Hematopoietic multipotent progenitor cell (in vitro differentiated cells): Measurements from ENCODE around the gene BTBD8. TPM values are rescaled to one million over a fixed set of nuclear protein-coding genes. Genes with fewer than 3 reads are reported as not detected.
"Not testable (repeated sequence)": the region's sequence is repeated elsewhere in the genome, so short reads cannot be mapped to it uniquely, and the experiment has no call there.

Experiments used
- DNase-seq, 3 donors: peaks; one replicate each; pipeline ENCODE4 v3.0.0-alpha.2; 2011 to 2015; ENCODE audit warnings: low read depth in 2 of 3, low spot score in 2 of 3
- total RNA-seq: library from RNA; depleted of rRNA; stranded (reverse); fragments of >200 nt; gene quantifications from one replicate; pipeline ENCODE4 v1.2.3, GENCODE V29; 2012

The BTBD8 gene
- total RNA-seq = 3.5 TPM

DNA sequence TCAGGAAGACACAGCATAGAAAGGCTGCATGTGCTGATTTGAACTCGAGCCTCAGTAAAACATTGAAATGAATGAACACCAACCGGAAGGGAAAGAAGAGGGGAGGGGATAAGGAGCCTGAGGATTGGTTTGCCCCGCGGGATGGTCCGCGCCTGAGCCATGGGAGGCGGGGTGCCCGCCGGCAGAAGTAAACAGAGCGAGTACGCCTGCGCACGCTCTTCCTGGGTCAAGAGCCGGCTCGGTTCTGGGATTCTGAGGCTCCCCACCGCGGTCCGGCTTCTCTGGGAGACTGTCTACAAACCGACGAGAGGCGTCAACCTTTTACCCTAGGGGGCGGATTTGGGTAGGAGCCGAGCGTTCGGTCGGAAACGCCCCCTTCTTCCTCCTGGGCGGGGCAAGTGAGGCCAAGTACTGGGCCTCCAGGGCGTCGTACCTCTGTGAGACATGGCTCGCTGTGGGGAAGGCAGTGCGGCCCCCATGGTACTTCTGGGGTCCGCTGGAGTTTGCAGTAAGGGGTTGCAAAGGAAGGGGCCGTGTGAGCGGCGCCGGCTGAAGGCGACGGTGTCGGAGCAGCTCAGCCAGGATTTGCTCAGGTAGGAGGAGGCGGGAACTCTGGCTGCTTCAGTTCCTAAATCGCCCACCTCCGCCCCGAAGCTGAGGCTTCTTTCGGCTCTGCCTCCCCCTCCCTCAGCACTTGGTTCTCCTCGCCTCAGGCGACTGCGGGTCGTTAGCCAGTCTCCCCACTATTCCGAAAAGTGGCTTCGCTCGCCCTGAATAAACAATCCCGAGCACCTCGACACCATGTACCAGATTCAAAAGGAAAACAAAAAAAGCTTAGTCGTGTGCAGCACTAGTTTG lies at the start of gene BTBD8:
Gene BTBD8, plus strand, starts transcription at position 218 of the 858 bp plus-strand sequence. Its CDS starts 227 bp downstream, at position 445.
- DNase-seq = peak; percentile 53 to 93 (median 89)

DNA sequence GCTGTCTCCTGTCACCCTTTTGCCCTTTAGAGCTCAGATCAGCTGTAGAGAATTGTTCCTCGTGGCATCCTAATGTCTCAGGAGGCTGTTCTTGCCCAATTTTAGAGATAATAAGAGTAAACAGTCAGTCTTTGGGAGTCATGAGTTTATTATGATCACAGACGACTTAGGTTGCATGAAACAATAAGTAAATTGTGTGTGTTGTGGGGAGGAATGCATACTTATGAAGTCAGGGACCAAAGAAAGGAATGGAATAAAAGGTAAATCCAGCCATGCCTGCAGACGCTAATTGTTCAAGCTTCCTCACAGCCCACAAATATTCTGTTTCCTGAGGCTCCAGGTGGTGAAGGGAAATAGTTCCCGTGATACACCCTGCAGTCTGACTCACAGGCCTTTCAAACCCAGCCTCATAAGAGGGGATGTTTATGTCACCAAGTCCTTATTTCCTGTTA lies 49.5 kb upstream of the BTBD8 start:
- peak in 2 of 3 donors; percentile 54 to 59 for DNase-seq

DNA sequence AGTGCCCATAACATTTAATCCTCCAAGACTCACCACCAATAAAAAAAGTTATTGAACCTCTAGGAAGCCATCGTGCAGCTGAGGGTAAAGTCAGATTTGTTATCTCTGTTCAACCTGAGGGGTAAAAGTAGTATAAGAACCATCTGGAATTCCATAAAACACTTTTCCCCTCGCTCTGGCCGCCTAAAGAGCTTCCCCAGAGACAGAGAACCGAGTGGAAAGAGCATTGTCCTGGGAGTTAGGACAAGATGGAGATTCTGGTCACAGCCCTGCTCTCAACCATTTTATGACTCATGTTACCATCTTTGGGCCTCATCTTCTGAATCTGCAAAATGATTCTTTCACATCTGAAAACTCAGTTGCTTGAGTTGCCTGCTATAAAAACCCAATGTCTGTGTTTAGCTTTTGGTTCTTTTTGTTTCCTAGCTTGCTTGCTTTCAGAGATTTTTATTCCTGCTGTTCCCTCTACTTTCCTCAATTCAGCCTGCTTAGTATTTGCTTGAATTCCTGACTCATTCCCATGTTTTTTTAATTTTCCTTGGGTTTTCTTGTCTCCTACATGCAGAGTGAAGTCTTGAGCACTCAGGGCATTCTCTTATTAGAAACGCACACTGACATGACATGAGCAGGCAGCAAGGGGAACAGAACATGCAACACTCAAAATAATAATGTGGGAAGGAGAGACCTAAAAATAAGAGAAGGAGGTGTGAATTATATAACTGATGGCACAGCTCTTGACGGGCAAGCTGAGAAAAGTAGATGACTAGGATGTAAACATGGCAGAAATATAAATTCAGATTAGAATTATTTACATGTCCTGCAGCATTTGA lies 48.6 kb upstream of the BTBD8 start:
- no peak for DNase-seq

GRCh38 chr1:92037400-92037799 lies 42.7 kb upstream of the BTBD8 start:
- DNase-seq = no peak

DNA sequence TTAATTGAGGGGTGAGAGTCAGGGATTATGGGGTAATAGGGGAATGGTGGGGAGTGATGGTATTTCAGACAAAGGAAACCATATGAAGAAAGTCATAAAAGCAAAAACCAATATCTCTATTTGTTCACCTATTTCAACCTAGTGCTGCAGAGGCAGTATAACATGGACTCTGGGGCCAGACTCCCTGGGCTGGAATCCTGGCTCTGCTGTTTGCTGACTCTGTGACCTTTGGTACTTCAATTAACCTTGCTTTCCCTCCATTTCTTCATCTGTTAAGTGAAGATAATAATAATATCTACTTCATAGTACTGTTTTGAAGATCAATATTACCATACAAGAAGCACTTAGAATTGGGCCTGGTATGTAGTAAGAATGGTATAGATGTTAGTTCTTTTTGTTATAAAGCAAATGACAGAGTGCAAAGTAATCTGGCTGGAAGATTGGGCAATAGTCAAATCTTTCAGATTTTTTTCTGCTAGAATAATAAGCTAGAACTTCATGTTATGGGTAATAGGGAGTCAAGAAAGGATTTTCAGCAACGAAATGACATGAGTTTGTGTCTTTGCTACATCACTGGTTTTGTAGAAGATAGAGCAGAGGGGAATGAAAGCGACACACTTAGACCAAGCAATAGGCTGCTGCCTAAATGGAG lies 41.3 kb upstream of the BTBD8 start:
- DNase-seq = no peak

GRCh38 chr1:92040971-92041370 lies 39.2 kb upstream of the BTBD8 start:
- no peak for DNase-seq

DNA sequence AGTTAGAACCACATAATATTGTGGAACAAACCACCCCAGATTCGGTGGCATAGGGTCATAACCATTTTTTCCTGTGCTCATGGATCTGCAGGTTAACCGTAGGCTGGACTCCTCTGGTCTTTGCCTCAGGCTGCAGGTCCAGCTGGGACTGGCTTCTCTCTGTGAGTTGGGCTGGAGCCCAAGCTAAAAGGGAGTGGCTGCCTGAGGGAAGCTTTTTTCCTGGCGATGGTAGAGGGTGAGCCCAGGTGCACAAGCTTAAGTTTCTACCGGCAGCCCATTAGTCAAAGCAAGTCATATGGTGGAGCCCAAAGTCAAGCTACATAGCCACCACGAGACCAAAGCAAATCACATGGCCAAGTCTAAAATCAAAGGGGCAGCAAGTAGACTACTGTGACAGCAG lies 36.5 kb upstream of the BTBD8 start:
- DNase-seq = no peak

DNA sequence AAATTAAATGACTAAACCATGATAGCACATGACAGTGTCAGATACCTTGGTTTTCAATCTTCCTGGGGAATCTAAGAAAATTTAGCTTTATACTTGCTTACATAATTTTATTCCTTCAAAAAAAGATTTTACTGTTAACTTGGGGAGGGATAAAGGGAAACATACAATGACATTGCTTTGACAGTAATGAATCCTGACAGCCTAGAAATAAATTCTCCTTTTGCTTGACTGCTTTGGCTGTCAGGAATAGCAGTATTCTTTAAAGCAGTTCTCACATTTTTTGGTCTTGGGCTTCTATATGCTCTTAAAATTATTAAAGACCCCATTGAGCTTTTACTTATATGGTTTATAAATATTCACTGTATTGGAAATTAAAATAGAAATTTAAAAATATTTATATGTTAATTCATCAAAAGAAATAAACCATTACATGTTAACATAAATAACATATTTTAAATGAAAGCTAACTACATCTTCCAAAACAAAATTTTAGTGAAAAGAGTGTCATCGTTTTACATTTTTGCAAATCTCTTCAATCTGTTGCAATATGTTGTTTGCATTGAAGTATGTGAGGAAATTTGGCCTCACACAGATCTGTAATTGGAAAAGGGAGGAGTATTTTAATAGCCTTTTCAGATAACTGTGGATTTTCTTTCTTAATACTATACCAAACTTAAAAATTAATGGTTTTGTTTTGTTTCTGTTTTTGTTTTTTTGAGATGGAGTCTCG lies 34.2 kb upstream of the BTBD8 start:
- no peak for DNase-seq

- DNase-seq = no peak
Measured at GRCh38 chr1:92051948-92052347, 28.2 kb upstream of the BTBD8 start.

- peak in 1 of 3 donors; percentile 4 for DNase-seq
Measured at GRCh38 chr1:92065042-92065441, 15.1 kb upstream of the BTBD8 start.

- DNase-seq = no peak
Measured at GRCh38 chr1:92066321-92066720, 13.8 kb upstream of the BTBD8 start.

GRCh38 chr1:92070892-92071291 lies 9.3 kb upstream of the BTBD8 start:
- DNase-seq = no peak

DNA sequence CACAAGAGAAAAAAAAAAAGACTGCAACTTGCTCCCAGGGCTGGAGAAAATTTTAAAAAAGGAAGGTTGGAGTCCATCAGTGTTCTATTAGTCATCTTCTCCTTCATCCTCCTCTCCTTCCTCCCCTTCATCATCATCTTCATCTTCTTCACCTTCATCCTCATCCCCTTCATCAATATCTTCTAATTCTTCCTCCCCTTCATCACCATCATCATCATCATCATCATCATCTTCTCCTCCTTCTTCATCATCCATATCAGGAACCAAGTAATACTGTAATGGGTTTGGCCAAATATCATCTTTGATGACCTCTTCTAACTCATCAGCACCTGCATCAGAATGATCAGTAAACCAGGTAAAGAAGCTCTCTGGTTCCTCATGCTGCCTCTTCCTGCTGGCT lies 5.7 kb upstream of the BTBD8 start:
- DNase-seq = not testable (repeated sequence)

DNA sequence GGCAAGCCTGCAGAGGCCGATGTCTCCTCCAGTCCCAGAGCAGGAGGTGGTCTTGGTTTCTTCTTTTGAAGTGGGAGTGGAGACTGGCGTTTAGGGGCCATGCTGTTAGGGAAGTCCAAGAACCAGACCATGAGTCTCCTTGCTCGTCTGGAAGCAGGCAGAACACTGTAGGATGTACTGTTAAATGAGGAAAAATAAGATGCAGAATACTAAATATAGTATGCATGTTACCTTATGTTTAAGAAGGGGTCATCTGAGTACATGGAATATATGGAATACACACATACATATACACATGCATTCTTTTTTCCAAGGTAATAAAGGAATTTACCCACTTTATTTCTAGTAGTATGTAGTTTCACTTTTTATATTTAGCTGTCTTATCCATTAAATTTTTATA lies 4.8 kb upstream of the BTBD8 start, which contains the start of gene SETSIP:
Gene SETSIP, minus strand, starts transcription at position 101 of the 400 bp plus-strand sequence. Its CDS starts 0 bp downstream, at position 101.
- DNase-seq = no peak

GRCh38 chr1:92076363-92076762 lies 3.8 kb upstream of the BTBD8 start:
- no peak for DNase-seq

GRCh38 chr1:92078077-92078476 lies 2.1 kb upstream of the BTBD8 start:
- not testable (repeated sequence) for DNase-seq

- DNase-seq = no peak
Measured at GRCh38 chr1:92079441-92079840, 704 bp upstream of the BTBD8 start.

- DNase-seq = no peak
Measured at GRCh38 chr1:92081031-92081430, 886 bp downstream of the BTBD8 start.

DNA sequence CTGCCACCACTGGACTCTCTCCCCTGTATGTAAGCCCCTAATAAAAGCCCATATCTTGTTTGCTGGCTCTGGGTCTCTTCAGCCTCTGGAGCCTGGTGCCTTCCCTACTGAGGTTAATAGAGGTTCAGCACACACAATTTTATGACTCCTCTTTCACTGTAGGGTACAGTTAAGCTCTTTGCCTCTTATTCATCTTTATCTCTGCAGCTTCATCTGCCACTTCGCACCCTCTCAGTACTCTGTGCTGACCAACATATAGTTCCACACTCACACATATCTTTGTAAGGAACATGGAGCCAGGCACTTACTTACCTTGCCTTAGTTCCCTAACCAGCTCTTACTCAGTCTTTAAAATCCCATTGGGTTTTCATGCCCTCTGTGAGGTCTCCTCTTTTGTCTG lies 4.5 kb downstream of the BTBD8 start:
- no peak for DNase-seq

DNA sequence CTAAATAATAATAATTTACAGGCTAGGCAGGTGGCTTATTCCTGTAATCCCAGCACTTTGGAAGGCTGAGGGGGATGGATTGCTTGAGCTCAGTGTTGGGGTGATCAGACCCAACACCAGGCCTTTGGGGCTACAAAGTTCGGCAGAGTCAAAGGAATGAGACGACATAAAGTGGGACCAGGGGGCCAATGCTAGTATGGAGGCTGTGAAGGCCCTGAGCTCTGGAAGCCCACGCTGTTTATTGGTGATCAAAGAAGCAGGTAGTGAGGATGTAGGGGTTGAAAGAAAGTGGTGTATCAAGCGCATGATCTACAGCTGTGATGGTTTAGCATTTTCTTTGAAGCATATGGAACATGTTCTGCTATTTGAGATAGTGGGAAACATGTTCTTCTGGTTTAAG lies 5.6 kb downstream of the BTBD8 start:
- peak in 1 of 3 donors; percentile 23 for DNase-seq
